GM12873 (cell line): Measurements from ENCODE around the gene TAF10.

ENCODE experiments used
- CTCF ChIP-seq: IDR thresholded peaks from 2 replicates; pipeline ENCODE4 v1.5.1; 2012; ENCODE audit warnings: low read depth, mild to moderate bottlenecking, moderate library complexity, low read length, control low read depth; ENCODE audit not compliant: insufficient read depth; ENCODE audit errors: missing control alignments

Gene TAF10

GRCh38 chr11:6648501-6648900 lies 36.5 kb upstream of the TAF10 start:
- no peak for TF ChIP-seq CTCF

GRCh38 chr11:6647836-6648235 lies 35.8 kb upstream of the TAF10 start:
- no peak for TF ChIP-seq CTCF

GRCh38 chr11:6646918-6647679 lies 35.1 kb upstream of the TAF10 start:
- no peak for TF ChIP-seq CTCF

GRCh38 chr11:6646576-6646917 lies 34.5 kb upstream of the TAF10 start:
- TF ChIP-seq CTCF = no peak

- no peak for TF ChIP-seq CTCF
These were observed 34.1 kb upstream of the TAF10 start for GRCh38 chr11:6646071-6646470.

GRCh38 chr11:6642957-6643356 lies 30.9 kb upstream of the TAF10 start:
- TF ChIP-seq CTCF = no peak

- no peak for TF ChIP-seq CTCF
These were observed 29.1 kb upstream of the TAF10 start for GRCh38 chr11:6640985-6641701.
